CD8-positive, alpha-beta memory T cell (primary cell): Measurements from ENCODE around the gene TMED4. TPM values are rescaled to one million over a fixed set of nuclear protein-coding genes. Genes with fewer than 3 reads are reported as not detected.
A peak's percentile ranks its signal among the peaks of the same experiment; 100 is the strongest.
"Not testable (repeated sequence)": the region's sequence is repeated elsewhere in the genome, so short reads cannot be mapped to it uniquely, and the experiment has no call there.

Experiments used
- CTCF ChIA-PET: fragments of 350-600 bp; sonication (Branson Sonifier 250); formaldehyde crosslinking; loops from one replicate; lab custom pipeline; 2021; ENCODE audit warnings: antibody characterized with exemption; lab: Charles Lee
- POLR2A ChIA-PET: fragments of 350-600 bp; sonication (Branson Sonifier 250); formaldehyde crosslinking; loops from one replicate; lab custom pipeline; 2021; ENCODE audit warnings: antibody characterized with exemption; lab: Charles Lee
- DNase-seq, 5 donors: peaks; one replicate each; pipeline versions ENCODE4 v3.0.0 to v3.0.0-alpha.2; 2020 to 2022; ENCODE audit warnings: mixed read lengths in 1 of 5
- H3K27ac ChIP-seq: one replicate; pipeline ENCODE4 v1.7.0; 2013; ENCODE audit warnings: low read depth, mild to moderate bottlenecking, low read length, moderate library complexity
- H3K27me3 ChIP-seq: 2 replicates; pipeline ENCODE4 v1.7.0; 2013; ENCODE audit warnings: low read length, mild to moderate bottlenecking; ENCODE audit not compliant: insufficient read depth, poor library complexity, severe bottlenecking
- H3K36me3 ChIP-seq: 2 replicates; pipeline ENCODE4 v1.7.0; 2013; ENCODE audit warnings: mild to moderate bottlenecking, low read length, moderate library complexity; ENCODE audit not compliant: insufficient read depth
- H3K4me1 ChIP-seq: 2 replicates; pipeline ENCODE4 v1.7.0; 2013; ENCODE audit warnings: mild to moderate bottlenecking, low read length, moderate library complexity; ENCODE audit not compliant: insufficient read depth
- H3K4me3 ChIP-seq: 2 replicates; pipeline ENCODE4 v1.7.0; 2013; ENCODE audit warnings: mild to moderate bottlenecking, low read length
- H3K9me3 ChIP-seq: 2 replicates; pipeline ENCODE4 v1.7.0; 2013; ENCODE audit warnings: mild to moderate bottlenecking, low read length
- H3K27ac Mint-ChIP-seq, 8 donors: one replicate each; pipeline ENCODE4 v1.8.0; 2020 to 2021; ENCODE audit warnings: mixed read lengths in 8 of 8, mild to moderate bottlenecking in 6 of 8, inconsistent platforms in 3 of 8, moderate library complexity in 3 of 8
- H3K27me3 Mint-ChIP-seq, 2 donors: one replicate each; pipeline ENCODE4 v1.8.0; 2020 to 2021; ENCODE audit warnings: mixed read lengths in 2 of 2, mild to moderate bottlenecking in 1 of 2, moderate library complexity in 1 of 2
- H3K36me3 Mint-ChIP-seq, 3 donors: one replicate each; pipeline ENCODE4 v1.8.0; 2020 to 2021; ENCODE audit warnings: mixed read lengths in 3 of 3, inconsistent platforms in 1 of 3, mild to moderate bottlenecking in 1 of 3
- H3K4me1 Mint-ChIP-seq, 3 donors: one replicate each; pipeline ENCODE4 v1.8.0; 2020 to 2021; ENCODE audit warnings: mixed read lengths in 3 of 3, inconsistent platforms in 1 of 3, mild to moderate bottlenecking in 1 of 3
- H3K4me3 Mint-ChIP-seq, 7 donors: one replicate each; pipeline ENCODE4 v1.8.0; 2020 to 2021; ENCODE audit warnings: mixed read lengths in 7 of 7, mild to moderate bottlenecking in 6 of 7, moderate library complexity in 4 of 7, inconsistent platforms in 2 of 7
- H3K9me3 Mint-ChIP-seq, 5 donors: one replicate each; pipeline ENCODE4 v1.8.0; 2020 to 2022; ENCODE audit warnings: mixed read lengths in 5 of 5, mild to moderate bottlenecking in 3 of 5, moderate library complexity in 2 of 5, inconsistent platforms in 1 of 5
- polyA plus RNA-seq: library from polyadenylated mRNA; unstranded; fragments of 300-500 nt; fragmentation: Illumina TruSeq; gene quantifications from one replicate; pipeline ENCODE4 v1.2.3, GENCODE V29; 2021
- total RNA-seq, 2 experiments: library from RNA; stranded (reverse); gene quantifications; one replicate each; pipeline ENCODE4 v1.2.3, GENCODE V29; 2021

TMED4 gene
- total and polyA plus RNA-seq, 3 experiments from 2014 or later: 78.8 to 84.3 (median 80.5) TPM

DNA sequence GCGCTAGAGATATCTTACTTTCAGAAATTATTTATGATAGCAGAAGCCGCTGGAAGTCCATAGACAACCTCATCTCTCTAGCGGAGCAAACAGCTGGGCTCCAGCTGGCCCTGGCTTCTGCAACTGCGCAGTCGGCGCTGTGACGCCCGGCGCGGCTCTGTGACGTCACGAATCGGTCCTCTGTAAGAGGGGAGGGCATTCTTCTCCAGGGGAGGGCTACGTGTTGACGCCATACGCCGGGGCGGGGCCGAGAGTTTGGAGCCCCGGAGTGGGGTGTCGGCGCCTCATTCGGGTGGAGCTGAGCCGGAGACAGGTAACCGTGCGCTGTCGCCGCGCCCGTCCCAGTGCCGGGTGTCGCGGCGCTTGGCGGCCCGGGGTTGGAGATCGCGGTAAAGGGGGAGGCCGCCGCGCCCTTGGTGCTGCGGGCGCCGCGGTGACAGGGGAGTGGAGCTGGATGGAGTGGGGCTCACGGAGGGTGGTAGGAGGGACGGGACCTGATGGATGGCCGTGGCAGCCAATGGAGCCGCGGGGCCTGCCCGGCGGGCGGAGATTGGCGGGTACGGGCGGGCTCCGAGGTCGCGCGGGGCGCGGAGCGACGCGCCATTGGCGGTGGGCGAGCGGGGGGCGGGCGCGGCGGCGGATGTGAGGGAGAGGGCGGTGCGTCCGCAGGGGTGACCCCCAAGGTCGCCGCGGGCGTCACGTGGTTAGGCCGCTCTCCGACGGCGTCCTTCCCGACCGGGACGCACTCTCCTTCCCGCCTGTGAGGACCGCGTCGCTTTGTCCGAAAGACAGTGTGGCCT lies 24.5 kb upstream of the TMED4 start, which contains the start of gene OGDH:
Gene OGDH, plus strand, starts transcription at position 287 of the 800 bp plus-strand sequence. CDS start 17,717 bp downstream, outside the sequence.
- Mint-ChIP-seq H3K4me1 (peaks cover 38 to 56% (median 45%) of the 10 kb centered on the region in 3 donors), H3K4me3 (peak within 1 kb of the TSS; percentile 93 to 99 (median 97)), H3K9me3 (no peaks in the 10 kb centered on the region), H3K36me3 (peaks cover 0 to 19% (median 3%) of the 10 kb centered on the region in 3 donors), H3K27ac (peak within 1 kb of the TSS; percentile 97 to 100 (median 99)), H3K27me3 (peaks cover 0 to 5% of the 10 kb centered on the region in 2 donors)
- Histone ChIP-seq H3K27ac (peak within 1 kb of the TSS; percentile 97), H3K27me3 (no peaks in the 10 kb centered on the region), H3K9me3 (no peaks in the 10 kb centered on the region), H3K36me3 (no peaks in the 10 kb centered on the region), H3K4me1 (peaks cover 23% of the 10 kb centered on the region), H3K4me3 (peak within 1 kb of the TSS; percentile 75)
- POLR2A ChIA-PET: interaction anchor here (0.5 to 4.3 kb wide), 23 partner anchors 11 to 421 kb away, joined by 3 to 126 read pairs (median 4); partner anchors contain the start of genes DDX56, H2AZ2, PURB and TMED4
- DNase-seq: peak; percentile 98 to 100 (median 99)
- CTCF ChIA-PET: interaction anchor here (0.6 to 4.0 kb wide), 14 partner anchors 15 to 241 kb away, joined by 3 to 26 read pairs (median 4); partner anchors contain the start of genes H2AZ2, PPIA and TMED4

GRCh38 chr7:44604941-44605340 lies 22.9 kb upstream of the TMED4 start:
- no peaks in the 10 kb centered on the region for H3K9me3 Mint-ChIP-seq
- H3K27ac ChIP-seq: no peak overlapping the region

DNA sequence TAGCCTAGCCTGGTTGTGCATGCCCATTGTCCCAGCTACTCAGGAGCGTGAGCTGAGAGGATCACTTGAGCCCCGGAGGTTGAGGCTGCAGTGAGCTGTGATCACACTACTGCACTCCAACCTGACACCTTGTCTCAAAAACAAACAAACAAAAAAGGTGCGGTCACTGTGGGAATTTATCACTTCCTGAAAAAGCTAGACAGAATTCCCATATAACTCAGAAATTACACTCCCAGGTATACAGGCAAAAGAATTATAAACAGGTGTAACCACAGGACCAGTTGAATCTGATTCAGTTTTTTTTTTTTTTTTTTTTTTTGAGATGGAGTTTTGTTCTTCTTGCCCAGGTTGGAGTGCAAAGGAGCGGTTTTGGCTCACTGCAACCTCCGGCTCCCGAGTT lies 21.2 kb upstream of the TMED4 start:
- ChIA-PET POLR2A (interaction anchor here (0.5 to 0.7 kb wide), 4 partner anchors 21 to 431 kb away, joined by 3 to 15 read pairs (median 6); partner anchors contain the start of gene TMED4), CTCF (interaction anchor here (1.0 kb wide), 1 partner anchor 31 kb away, joined by 3 read pairs; no protein-coding TSS in a partner anchor)
- Mint-ChIP-seq H3K27me3 (peaks cover 0 to 5% of the 10 kb centered on the region in 2 donors), H3K36me3 (peaks cover 0 to 16% (median 3%) of the 10 kb centered on the region in 3 donors), H3K4me3 (no peak overlapping the region), H3K9me3 (no peaks in the 10 kb centered on the region), H3K4me1 (peaks cover 22 to 27% (median 26%) of the 10 kb centered on the region in 3 donors), H3K27ac (peak overlapping the region in 1 of 8 donors; percentile 10)
- Histone ChIP-seq H3K27ac (no peak overlapping the region), H3K27me3 (no peaks in the 10 kb centered on the region), H3K4me3 (no peak overlapping the region), H3K9me3 (no peaks in the 10 kb centered on the region), H3K36me3 (no peaks in the 10 kb centered on the region), H3K4me1 (peaks cover 12% of the 10 kb centered on the region)
- no peak for DNase-seq

More at GRCh38 chr7:44604941-44605340, 22.9 kb upstream of the TMED4 start:
- no peak for DNase-seq
- H3K4me3 ChIP-seq: no peak overlapping the region
- Mint-ChIP-seq H3K4me1 (peaks cover 35 to 45% (median 41%) of the 10 kb centered on the region in 3 donors), H3K36me3 (peaks cover 0 to 17% (median 3%) of the 10 kb centered on the region in 3 donors), H3K4me3 (peak overlapping the region; percentile 3 to 99 (median 54)), H3K27ac (peak overlapping the region; percentile 47 to 99 (median 99)), H3K27me3 (peaks cover 0 to 5% of the 10 kb centered on the region in 2 donors)
- ChIA-PET POLR2A (interaction anchor here (0.7 to 4.3 kb wide), 4 partner anchors 23 to 280 kb away, joined by 3 to 126 read pairs (median 20); partner anchors contain the start of genes PURB and TMED4), CTCF (interaction anchor here (1.6 to 4.0 kb wide), 5 partner anchors 22 to 145 kb away, joined by 4 to 26 read pairs (median 24); partner anchors contain the start of gene TMED4)
- H3K27me3 ChIP-seq: no peaks in the 10 kb centered on the region
- peaks cover 20% of the 10 kb centered on the region for H3K4me1 ChIP-seq
- H3K36me3 ChIP-seq: no peaks in the 10 kb centered on the region
- H3K9me3 ChIP-seq: no peaks in the 10 kb centered on the region

DNA sequence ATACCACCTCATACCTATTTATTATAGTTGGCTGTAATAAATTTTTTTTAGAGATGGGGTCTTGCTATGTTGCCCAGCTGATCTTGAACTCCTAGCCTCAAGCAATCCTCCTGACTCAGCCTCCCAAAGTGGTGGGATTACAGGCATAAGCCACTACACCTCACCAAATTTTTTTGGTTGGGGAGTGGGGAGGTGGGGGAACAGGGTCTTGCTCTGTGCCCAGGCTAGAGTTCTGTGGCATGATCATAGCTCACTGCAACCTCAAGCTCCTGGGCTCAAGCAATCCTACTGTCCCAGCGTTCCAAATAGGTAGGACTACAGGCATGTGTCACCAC lies 20.5 kb upstream of the TMED4 start:
- H3K36me3 ChIP-seq: no peaks in the 10 kb centered on the region
- ChIA-PET POLR2A (interaction anchor here (0.5 to 0.7 kb wide), 2 partner anchors 20 to 49 kb away, joined by 3 read pairs; partner anchors contain the start of gene TMED4), CTCF (no interaction called here)
- Mint-ChIP-seq H3K4me1 (peaks cover 19 to 22% (median 20%) of the 10 kb centered on the region in 3 donors), H3K4me3 (no peak overlapping the region), H3K9me3 (no peaks in the 10 kb centered on the region), H3K27me3 (peaks cover 0 to 5% of the 10 kb centered on the region in 2 donors), H3K36me3 (peaks cover 0 to 14% (median 3%) of the 10 kb centered on the region in 3 donors), H3K27ac (no peak overlapping the region)
- no peak overlapping the region for H3K4me3 ChIP-seq
- no peaks in the 10 kb centered on the region for H3K9me3 ChIP-seq
- DNase-seq: no peak
- no peaks in the 10 kb centered on the region for H3K27me3 ChIP-seq
- no peak overlapping the region for H3K27ac ChIP-seq
- peaks cover 10% of the 10 kb centered on the region for H3K4me1 ChIP-seq

GRCh38 chr7:44599222-44599621 lies 17.2 kb upstream of the TMED4 start:
- H3K4me1 ChIP-seq: no peaks in the 10 kb centered on the region
- no peaks in the 10 kb centered on the region for H3K27me3 ChIP-seq
- no peaks in the 10 kb centered on the region for H3K9me3 ChIP-seq
- H3K4me1 Mint-ChIP-seq: no peaks in the 10 kb centered on the region
- no peak overlapping the region for H3K4me3 Mint-ChIP-seq
- no peak for DNase-seq
- H3K27me3 Mint-ChIP-seq: peaks cover 0 to under 1% of the 10 kb centered on the region in 2 donors
- peak overlapping the region in 1 of 8 donors; percentile 9 for H3K27ac Mint-ChIP-seq
- no peaks in the 10 kb centered on the region for H3K36me3 ChIP-seq
- ChIA-PET CTCF (interaction anchor here (0.6 to 1.1 kb wide), 2 partner anchors 32 to 247 kb away, joined by 3 to 6 read pairs; no protein-coding TSS in a partner anchor), POLR2A (no interaction called here)
- H3K4me3 ChIP-seq: no peak overlapping the region
- H3K9me3 Mint-ChIP-seq: no peaks in the 10 kb centered on the region
- no peak overlapping the region for H3K27ac ChIP-seq
- H3K36me3 Mint-ChIP-seq: no peaks in the 10 kb centered on the region

DNA sequence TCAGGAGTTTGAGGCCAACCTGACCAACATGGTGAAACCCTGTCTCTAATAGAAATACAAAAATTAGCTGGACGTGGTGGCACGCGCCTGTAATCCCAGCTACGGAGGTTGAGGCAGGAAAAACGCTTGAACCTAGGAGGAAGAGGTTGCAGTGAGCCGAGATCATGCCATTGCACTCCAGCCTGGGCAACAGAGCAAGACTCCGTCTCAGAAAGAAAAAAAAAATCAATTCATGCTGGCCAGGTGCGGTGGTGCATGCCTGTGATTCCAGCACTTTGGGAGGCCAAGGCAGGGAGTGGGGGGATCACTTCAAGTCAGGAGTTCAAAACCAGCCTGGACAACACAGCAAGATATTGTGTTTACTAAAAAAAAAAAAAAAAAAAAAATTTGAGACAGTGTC lies 15.2 kb upstream of the TMED4 start:
- POLR2A ChIA-PET: interaction anchor here (0.7 kb wide), 1 partner anchor 110 kb away, joined by 6 read pairs; no protein-coding TSS in a partner anchor
- H3K27ac Mint-ChIP-seq: peak overlapping the region in 1 of 8 donors; percentile 65
- H3K9me3 ChIP-seq, H3K36me3 Mint-ChIP-seq, H3K4me1 Mint-ChIP-seq, H3K4me3 Mint-ChIP-seq, H3K27me3 Mint-ChIP-seq, DNase-seq, H3K27ac ChIP-seq, CTCF ChIA-PET, H3K27me3 ChIP-seq, H3K4me1 ChIP-seq, H3K36me3 ChIP-seq, H3K4me3 ChIP-seq, H3K9me3 Mint-ChIP-seq: not testable (repeated sequence)

DNA sequence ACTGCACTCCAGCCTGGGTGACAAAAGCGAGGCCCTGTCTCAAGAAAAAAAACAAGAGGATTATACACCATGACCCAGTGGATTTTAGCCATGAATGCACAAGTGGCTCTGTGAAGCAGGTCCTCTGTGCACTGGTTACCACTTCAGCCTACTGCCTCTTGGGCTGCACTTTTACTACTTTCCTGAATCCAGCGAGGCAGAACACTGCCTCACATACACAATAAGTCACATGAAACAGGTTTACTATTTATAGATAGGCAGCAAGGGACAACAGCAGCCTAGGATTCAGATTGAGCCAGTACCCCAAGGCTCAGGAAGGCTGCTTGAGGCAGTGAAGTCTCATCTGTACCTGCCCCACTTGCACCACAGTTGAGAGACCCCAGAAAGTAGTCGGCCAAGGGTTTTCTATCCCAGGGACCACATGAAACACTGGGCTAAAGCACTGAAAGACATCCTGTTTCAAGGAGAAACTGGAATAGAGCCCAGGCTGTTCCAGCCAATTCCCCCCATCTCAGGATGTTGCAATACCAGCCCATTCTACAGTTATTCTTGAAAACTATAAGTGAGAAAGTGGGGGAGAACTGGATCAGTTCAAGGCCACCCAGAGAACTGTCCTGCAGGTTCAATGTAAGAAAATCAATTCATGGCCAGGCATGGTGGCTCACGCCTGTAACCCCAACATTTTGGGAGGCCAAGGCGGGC lies 14.1 kb upstream of the TMED4 start:
- DNase-seq: no peak
- H3K4me1 Mint-ChIP-seq: no peaks in the 10 kb centered on the region
- H3K27me3 Mint-ChIP-seq: peaks cover 3% of the 10 kb centered on the region in 2 donors
- H3K4me1 ChIP-seq: no peaks in the 10 kb centered on the region
- no peaks in the 10 kb centered on the region for H3K9me3 ChIP-seq
- H3K27ac Mint-ChIP-seq: no peak overlapping the region
- H3K9me3 Mint-ChIP-seq: no peaks in the 10 kb centered on the region
- H3K36me3 Mint-ChIP-seq: no peaks in the 10 kb centered on the region
- no peaks in the 10 kb centered on the region for H3K27me3 ChIP-seq
- CTCF ChIA-PET: no interaction called here
- H3K4me3 ChIP-seq: no peak overlapping the region
- no peaks in the 10 kb centered on the region for H3K36me3 ChIP-seq
- no peak overlapping the region for H3K27ac ChIP-seq
- H3K4me3 Mint-ChIP-seq: no peak overlapping the region
- POLR2A ChIA-PET: no interaction called here
